Stimulated activated naive CD4-positive, alpha-beta T cell (primary cell): Measurements from ENCODE around the gene HEMK1.
A peak's percentile ranks its signal among the peaks of the same experiment; 100 is the strongest.

ENCODE experiments used
- DNase-seq, 6 experiments: peaks; one replicate each; lab custom pipeline; 2025; lab: John Stamatoyannopoulos, UW

Gene HEMK1

GRCh38 chr3:50574444-50574831 is 5.1 kb downstream of the HEMK1 start:
- no peak for DNase-seq

GRCh38 chr3:50575372-50575771 is 6.0 kb downstream of the HEMK1 start:
- no peak for DNase-seq

- DNase-seq: no peak
These were observed 8.0 kb downstream of the HEMK1 start for GRCh38 chr3:50577348-50577747.

GRCh38 chr3:50580683-50581458 is 11.5 kb downstream of the HEMK1 start:
- peak in 1 of 6 experiments; percentile 13 for DNase-seq

- no peak for DNase-seq
These were observed 12.1 kb downstream of the HEMK1 start for GRCh38 chr3:50581459-50581842.

GRCh38 chr3:50582083-50582482 is 12.8 kb downstream of the HEMK1 start:
- no peak for DNase-seq

- no peak for DNase-seq
These were observed 14.6 kb downstream of the HEMK1 start for GRCh38 chr3:50583897-50584296.

- DNase-seq: no peak
These were observed 15.1 kb downstream of the HEMK1 start for GRCh38 chr3:50584391-50584790.

GRCh38 chr3:50585919-50586762 is 16.8 kb downstream of the HEMK1 start:
- DNase-seq: no peak

GRCh38 chr3:50586763-50587070 is 17.4 kb downstream of the HEMK1 start:
- DNase-seq: no peak

- no peak for DNase-seq
These were observed 18.1 kb downstream of the HEMK1 start for GRCh38 chr3:50587373-50587772.

- DNase-seq: no peak
These were observed 18.8 kb downstream of the HEMK1 start for GRCh38 chr3:50587806-50588758.

- DNase-seq: no peak
These were observed 19.6 kb downstream of the HEMK1 start for GRCh38 chr3:50588759-50589433.

- DNase-seq: no peak
These were observed 21.9 kb downstream of the HEMK1 start for GRCh38 chr3:50591196-50591741.

- no peak for DNase-seq
These were observed 23.2 kb downstream of the HEMK1 start for GRCh38 chr3:50592568-50592967.

GRCh38 chr3:50594253-50594785 is 25.0 kb downstream of the HEMK1 start:
- DNase-seq: no peak

- no peak for DNase-seq
These were observed 29.9 kb downstream of the HEMK1 start for GRCh38 chr3:50599115-50599715.

- no peak for DNase-seq
These were observed 30.4 kb downstream of the HEMK1 start for GRCh38 chr3:50599716-50600118.

GRCh38 chr3:50600141-50600753 is 30.9 kb downstream of the HEMK1 start:
- no peak for DNase-seq
